ENCODE data around the gene MCM5.

- TF ChIP-seq, protein P1, sequence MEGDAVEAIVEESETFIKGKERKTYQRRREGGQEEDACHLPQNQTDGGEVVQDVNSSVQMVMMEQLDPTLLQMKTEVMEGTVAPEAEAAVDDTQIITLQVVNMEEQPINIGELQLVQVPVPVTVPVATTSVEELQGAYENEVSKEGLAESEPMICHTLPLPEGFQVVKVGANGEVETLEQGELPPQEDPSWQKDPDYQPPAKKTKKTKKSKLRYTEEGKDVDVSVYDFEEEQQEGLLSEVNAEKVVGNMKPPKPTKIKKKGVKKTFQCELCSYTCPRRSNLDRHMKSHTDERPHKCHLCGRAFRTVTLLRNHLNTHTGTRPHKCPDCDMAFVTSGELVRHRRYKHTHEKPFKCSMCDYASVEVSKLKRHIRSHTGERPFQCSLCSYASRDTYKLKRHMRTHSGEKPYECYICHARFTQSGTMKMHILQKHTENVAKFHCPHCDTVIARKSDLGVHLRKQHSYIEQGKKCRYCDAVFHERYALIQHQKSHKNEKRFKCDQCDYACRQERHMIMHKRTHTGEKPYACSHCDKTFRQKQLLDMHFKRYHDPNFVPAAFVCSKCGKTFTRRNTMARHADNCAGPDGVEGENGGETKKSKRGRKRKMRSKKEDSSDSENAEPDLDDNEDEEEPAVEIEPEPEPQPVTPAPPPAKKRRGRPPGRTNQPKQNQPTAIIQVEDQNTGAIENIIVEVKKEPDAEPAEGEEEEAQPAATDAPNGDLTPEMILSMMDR (IDR thresholded peaks at IDR 0.05 in 2 of 3, conservative IDR thresholded peaks at IDR 0.05 in 1 of 3; ENCODE audit: borderline replicate concordance in 1 of 3, insufficient read depth in 1 of 3, low read depth in 2 of 3, low read length in 2 of 3) = no peak
- TF ChIP-seq POLR2A (IDR thresholded peaks at IDR 0.05; ENCODE audit: borderline replicate concordance, extremely low read depth, insufficient read depth, insufficient read length) = no peak
Observed at GRCh38 chr22:35386670-35387288, 13.2 kb upstream of the MCM5 start.

All from HCT116 (cell line).